Mucosa of stomach (tissue), 1 donor: ENCODE data around the gene KRTAP20-2.

Experiments used
- H3K27me3 ChIP-seq: one replicate; pipeline ENCODE4 v1.7.0; 2013; ENCODE audit warnings: mild to moderate bottlenecking, low read length; ENCODE audit not compliant: control insufficient read depth, insufficient read depth
- H3K36me3 ChIP-seq: one replicate; pipeline ENCODE4 v1.7.0; 2013; ENCODE audit warnings: low read length; ENCODE audit not compliant: control insufficient read depth, insufficient read depth
- H3K4me1 ChIP-seq: one replicate; pipeline ENCODE4 v1.7.0; 2013; ENCODE audit warnings: mild to moderate bottlenecking, low read length; ENCODE audit not compliant: control insufficient read depth, insufficient read depth
- H3K4me3 ChIP-seq: one replicate; pipeline ENCODE4 v1.7.0; 2013; ENCODE audit warnings: low read length
- H3K9ac ChIP-seq: one replicate; pipeline ENCODE4 v1.7.0; 2013; ENCODE audit warnings: mild to moderate bottlenecking, low read length, moderate library complexity
- H3K9me3 ChIP-seq: one replicate; pipeline ENCODE4 v1.7.0; 2013; ENCODE audit warnings: mild to moderate bottlenecking, low read length, moderate library complexity; ENCODE audit not compliant: control insufficient read depth
- donor health status: Pancreatic carcinoma.

The KRTAP20-2 gene

DNA sequence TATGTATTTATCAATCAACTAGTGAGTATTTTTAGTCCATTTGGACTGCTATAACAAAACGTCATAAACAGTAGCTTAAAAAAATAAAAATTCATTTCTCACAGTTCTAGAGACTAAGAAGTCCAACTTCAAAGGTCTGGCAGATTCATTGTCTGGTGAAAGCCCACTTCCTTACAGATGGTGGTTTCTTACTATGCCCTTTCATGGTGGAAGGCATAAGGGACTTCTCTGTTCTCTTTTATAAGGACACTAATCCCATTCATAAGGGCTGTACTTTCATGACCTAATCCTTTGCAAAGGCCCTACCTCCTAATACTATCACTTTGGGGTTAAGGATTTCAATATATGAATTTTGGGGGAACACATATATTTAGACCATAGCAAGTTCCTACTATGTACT lies 45.6 kb downstream of the KRTAP20-2 start:
- Histone ChIP-seq H3K4me1 (no peaks in the 10 kb centered on the region), H3K4me3 (no peak overlapping the region), H3K9ac (no peak overlapping the region), H3K27me3 (no peaks in the 10 kb centered on the region), H3K9me3 (no peaks in the 10 kb centered on the region), H3K36me3 (no peaks in the 10 kb centered on the region)

DNA sequence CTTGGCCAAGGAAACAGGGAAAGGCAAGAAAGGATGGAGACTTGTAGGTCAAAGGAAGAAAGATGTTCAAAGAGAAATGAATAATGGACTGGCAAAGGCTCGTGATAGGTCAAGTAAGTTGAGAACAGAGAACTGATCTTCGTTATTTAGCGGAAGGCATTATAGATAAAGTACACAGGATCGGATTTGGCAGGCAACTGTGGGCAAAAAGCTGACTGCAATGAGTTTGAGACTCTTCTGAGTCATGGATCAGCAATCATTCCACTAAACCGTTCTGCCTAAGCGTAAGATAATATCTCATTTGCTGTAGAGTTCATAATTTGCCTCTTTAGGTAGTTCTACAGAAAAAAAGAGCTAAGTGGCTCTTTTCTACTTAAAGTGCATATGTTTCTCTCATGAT lies 49.5 kb downstream of the KRTAP20-2 start:
- Histone ChIP-seq H3K27me3 (no peaks in the 10 kb centered on the region), H3K36me3 (no peaks in the 10 kb centered on the region), H3K9me3 (no peaks in the 10 kb centered on the region), H3K4me1 (no peaks in the 10 kb centered on the region), H3K4me3 (no peak overlapping the region), H3K9ac (no peak overlapping the region)
